ENCODE results near the gene S100A14. TPM values are rescaled to one million over a fixed set of nuclear protein-coding genes. Genes with fewer than 3 reads are reported as not detected.

The S100A14 gene
- polyA plus RNA-seq, 1 of the 3 experiments (the other 2 are of a cell fraction): 0.15 TPM

GRCh38 chr1:153569465-153569864 is 46.7 kb downstream of the S100A14 start:
- no peak for DNase-seq
- ChIA-PET POLR2A (no interaction called here), CTCF (interaction anchor here (1.0 to 7.4 kb wide), 13 partner anchors 8 to 76 kb away, joined by 3 to 283 read pairs (median 20); partner anchors contain the start of genes S100A14, S100A3, S100A4 and S100A6)
- TF ChIP-seq, protein P1, sequence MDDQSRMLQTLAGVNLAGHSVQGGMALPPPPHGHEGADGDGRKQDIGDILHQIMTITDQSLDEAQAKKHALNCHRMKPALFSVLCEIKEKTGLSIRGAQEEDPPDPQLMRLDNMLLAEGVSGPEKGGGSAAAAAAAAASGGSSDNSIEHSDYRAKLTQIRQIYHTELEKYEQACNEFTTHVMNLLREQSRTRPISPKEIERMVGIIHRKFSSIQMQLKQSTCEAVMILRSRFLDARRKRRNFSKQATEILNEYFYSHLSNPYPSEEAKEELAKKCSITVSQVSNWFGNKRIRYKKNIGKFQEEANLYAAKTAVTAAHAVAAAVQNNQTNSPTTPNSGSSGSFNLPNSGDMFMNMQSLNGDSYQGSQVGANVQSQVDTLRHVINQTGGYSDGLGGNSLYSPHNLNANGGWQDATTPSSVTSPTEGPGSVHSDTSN (IDR thresholded peaks at IDR 0.05): no peak
- TF ChIP-seq, protein P2, sequence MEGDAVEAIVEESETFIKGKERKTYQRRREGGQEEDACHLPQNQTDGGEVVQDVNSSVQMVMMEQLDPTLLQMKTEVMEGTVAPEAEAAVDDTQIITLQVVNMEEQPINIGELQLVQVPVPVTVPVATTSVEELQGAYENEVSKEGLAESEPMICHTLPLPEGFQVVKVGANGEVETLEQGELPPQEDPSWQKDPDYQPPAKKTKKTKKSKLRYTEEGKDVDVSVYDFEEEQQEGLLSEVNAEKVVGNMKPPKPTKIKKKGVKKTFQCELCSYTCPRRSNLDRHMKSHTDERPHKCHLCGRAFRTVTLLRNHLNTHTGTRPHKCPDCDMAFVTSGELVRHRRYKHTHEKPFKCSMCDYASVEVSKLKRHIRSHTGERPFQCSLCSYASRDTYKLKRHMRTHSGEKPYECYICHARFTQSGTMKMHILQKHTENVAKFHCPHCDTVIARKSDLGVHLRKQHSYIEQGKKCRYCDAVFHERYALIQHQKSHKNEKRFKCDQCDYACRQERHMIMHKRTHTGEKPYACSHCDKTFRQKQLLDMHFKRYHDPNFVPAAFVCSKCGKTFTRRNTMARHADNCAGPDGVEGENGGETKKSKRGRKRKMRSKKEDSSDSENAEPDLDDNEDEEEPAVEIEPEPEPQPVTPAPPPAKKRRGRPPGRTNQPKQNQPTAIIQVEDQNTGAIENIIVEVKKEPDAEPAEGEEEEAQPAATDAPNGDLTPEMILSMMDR (IDR thresholded peaks at IDR 0.05): no peak
- TF ChIP-seq EZH2phosphoT487 (IDR thresholded peaks at IDR 0.05; ENCODE audit: borderline replicate concordance, low read depth) (no peak), POLR2AphosphoS5 (IDR thresholded peaks at IDR 0.05; ENCODE audit: low read depth, low read length) (no peak), GATA2 (CRISPR knock-in tag; IDR thresholded peaks at IDR 0.05) (no peak), MEF2A (IDR thresholded peaks at IDR 0.05; ENCODE audit: borderline replicate concordance, low read depth) (no peak), RFX5 (IDR thresholded peaks at IDR 0.05; ENCODE audit: low read length) (no peak), NRF1 (IDR thresholded peaks at IDR 0.05; ENCODE audit: low read depth, low read length) (no peak), FOXJ3 (CRISPR knock-in tag; IDR thresholded peaks at IDR 0.05) (no peak), SIN3A (IDR thresholded peaks at IDR 0.05; ENCODE audit: borderline replicate concordance, low read depth, low read length) (no peak), RAD21 (IDR thresholded peaks at IDR 0.05; ENCODE audit: low read length) (no peak)
- TF ChIP-seq, protein P3, sequence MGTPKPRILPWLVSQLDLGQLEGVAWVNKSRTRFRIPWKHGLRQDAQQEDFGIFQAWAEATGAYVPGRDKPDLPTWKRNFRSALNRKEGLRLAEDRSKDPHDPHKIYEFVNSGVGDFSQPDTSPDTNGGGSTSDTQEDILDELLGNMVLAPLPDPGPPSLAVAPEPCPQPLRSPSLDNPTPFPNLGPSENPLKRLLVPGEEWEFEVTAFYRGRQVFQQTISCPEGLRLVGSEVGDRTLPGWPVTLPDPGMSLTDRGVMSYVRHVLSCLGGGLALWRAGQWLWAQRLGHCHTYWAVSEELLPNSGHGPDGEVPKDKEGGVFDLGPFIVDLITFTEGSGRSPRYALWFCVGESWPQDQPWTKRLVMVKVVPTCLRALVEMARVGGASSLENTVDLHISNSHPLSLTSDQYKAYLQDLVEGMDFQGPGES (IDR thresholded peaks at IDR 0.05; ENCODE audit: low read depth, low read length): no peak
- TF ChIP-seq, protein P4, sequence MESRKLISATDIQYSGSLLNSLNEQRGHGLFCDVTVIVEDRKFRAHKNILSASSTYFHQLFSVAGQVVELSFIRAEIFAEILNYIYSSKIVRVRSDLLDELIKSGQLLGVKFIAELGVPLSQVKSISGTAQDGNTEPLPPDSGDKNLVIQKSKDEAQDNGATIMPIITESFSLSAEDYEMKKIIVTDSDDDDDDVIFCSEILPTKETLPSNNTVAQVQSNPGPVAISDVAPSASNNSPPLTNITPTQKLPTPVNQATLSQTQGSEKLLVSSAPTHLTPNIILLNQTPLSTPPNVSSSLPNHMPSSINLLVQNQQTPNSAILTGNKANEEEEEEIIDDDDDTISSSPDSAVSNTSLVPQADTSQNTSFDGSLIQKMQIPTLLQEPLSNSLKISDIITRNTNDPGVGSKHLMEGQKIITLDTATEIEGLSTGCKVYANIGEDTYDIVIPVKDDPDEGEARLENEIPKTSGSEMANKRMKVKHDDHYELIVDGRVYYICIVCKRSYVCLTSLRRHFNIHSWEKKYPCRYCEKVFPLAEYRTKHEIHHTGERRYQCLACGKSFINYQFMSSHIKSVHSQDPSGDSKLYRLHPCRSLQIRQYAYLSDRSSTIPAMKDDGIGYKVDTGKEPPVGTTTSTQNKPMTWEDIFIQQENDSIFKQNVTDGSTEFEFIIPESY (IDR thresholded peaks at IDR 0.05; ENCODE audit: borderline replicate concordance, low read depth): no peak
- WGBS (ENCODE audit: low lambda C conversion rate): 83% methylated on average over 8 of the region's 8 CpGs
- Histone ChIP-seq H3K27me3 (ENCODE audit: insufficient read depth) (no peaks in the 10 kb centered on the region), H3K9me3 (no peaks in the 10 kb centered on the region), H3K4me2 (no peak overlapping the region), H2AFZ (ENCODE audit: low read depth) (no peak overlapping the region), H3K4me1 (ENCODE audit: control insufficient read depth in 1 of 2, insufficient read depth in 2 of 2, low read depth in 1 of 2, low read length in 1 of 2) (peaks cover 33 to 42% of the 10 kb centered on the region in 2 experiments), H3F3A (replicated peaks; ENCODE audit: insufficient read depth) (peaks cover 26% of the 10 kb centered on the region), H3K27ac (ENCODE audit: low read depth in 2 of 2, low read length in 1 of 2) (no peak overlapping the region), H3K9ac (no peak overlapping the region), H4K20me1 (ENCODE audit: insufficient read depth) (no peaks in the 10 kb centered on the region), H3K9me2 (no peaks in the 10 kb centered on the region), H3K79me2 (ENCODE audit: insufficient read depth) (peaks cover 11% of the 10 kb centered on the region), H3K36me3 (replicated peaks in 1 of 2; ENCODE audit: control insufficient read depth in 1 of 2, insufficient read depth in 2 of 2, low read length in 1 of 2) (no peaks in the 10 kb centered on the region), H3K4me3 (ENCODE audit: low read depth in 2 of 2, low read length in 1 of 2) (no peak overlapping the region)

All from SK-N-SH (cell line).